ENCODE measurements around the gene ZNF132. TPM values are rescaled to one million over a fixed set of nuclear protein-coding genes. Genes with fewer than 3 reads are reported as not detected.
A peak's percentile ranks its signal among the peaks of the same experiment; 100 is the strongest.

ZNF132 gene
- total RNA-seq, 1 experiment from 2014 or later, result 1.5 TPM

- H3K27me3 ChIP-seq (ENCODE audit: insufficient read depth, low read depth), result no peaks in the 10 kb centered on the region
- H2AFZ ChIP-seq, result peak overlapping the region; percentile 90
- H3F3A ChIP-seq (ENCODE audit: insufficient read depth, low read depth), result peaks cover 3% of the 10 kb centered on the region; the same call in 1 of the 2 replicates
- peak overlapping the region; percentile 73 for H3K4me3 ChIP-seq
- peak overlapping the region; percentile 86 for H3K4me2 ChIP-seq
- H3K9me2 ChIP-seq (ENCODE audit: insufficient read depth), result no peaks in the 10 kb centered on the region
- POLR2A ChIA-PET (ENCODE audit: unreplicated experiment), result interaction anchor here (0.6 to 0.7 kb wide), 6 partner anchors 15 to 197 kb away, joined by 3 to 5 read pairs (median 4); partner anchors contain the start of genes ZNF324B and ZNF497
- intact Hi-C loops (cut with micrococcal nuclease; ENCODE audit: unreplicated experiment), result loop anchor here (2.0 to 5.0 kb wide), 2 partner anchors 47 to 58 kb away; partner anchors contain the start of genes ZNF324 and ZNF497
- CTCF ChIA-PET, result no interaction called here
- no TSS peak for BruUV-seq (replicated peaks)
- H3K27ac ChIP-seq, result no peak overlapping the region
- no peaks in the 10 kb centered on the region for H3K36me3 ChIP-seq (ENCODE audit: low read depth)
- peaks cover 12% of the 10 kb centered on the region for H3K4me1 ChIP-seq (replicated peaks; ENCODE audit: insufficient read depth)
- H3K9me3 ChIP-seq (ENCODE audit: insufficient read depth, low read depth), result no peaks in the 10 kb centered on the region
- 0 out of 2 replicates have a peak, but pooled peaks cover 13% of the 10 kb centered on the region for H3K79me2 ChIP-seq (ENCODE audit: low read depth)
- no peak for TF ChIP-seq CTCF (conservative IDR thresholded peaks at IDR 0.05)
- no peak for TF ChIP-seq EZH2 (IDR thresholded peaks at IDR 0.05; ENCODE audit: low read depth)
- no peaks in the 10 kb centered on the region for H4K20me1 ChIP-seq (ENCODE audit: insufficient read depth)
- no peak for DNase-seq
Measured at GRCh38 chr19:58409010-58409790, 30.8 kb downstream of the ZNF132 start.

GRCh38 chr19:58408152-58409009 lies 31.6 kb downstream of the ZNF132 start, which contains the start of gene ZNF584:
Gene ZNF584 (plus strand): TSS chr19:58408649. CDS start chr19:58409148, 499 bp downstream.
- H3F3A ChIP-seq (ENCODE audit: insufficient read depth, low read depth), result peaks cover 3% of the 10 kb centered on the region; the same call in 1 of the 2 replicates
- ChIA-PET POLR2A (ENCODE audit: unreplicated experiment) (interaction anchor here (0.6 to 0.7 kb wide), 6 partner anchors 14 to 1043 kb away, joined by 3 to 5 read pairs (median 4); partner anchors contain the start of genes ZNF324B and ZNF497), CTCF (no interaction called here)
- peak within 1 kb of the TSS; percentile 73 for H3K4me3 ChIP-seq
- H3K9me3 ChIP-seq (ENCODE audit: insufficient read depth, low read depth), result no peaks in the 10 kb centered on the region
- H3K36me3 ChIP-seq (ENCODE audit: low read depth), result no peaks in the 10 kb centered on the region
- intact Hi-C loops (cut with micrococcal nuclease; ENCODE audit: unreplicated experiment), result loop anchor here (1.0 to 5.0 kb wide), 4 partner anchors 27 to 58 kb away; partner anchors contain the start of genes ZNF324, ZNF324B, ZNF497 and ZNF837
- H3K27ac ChIP-seq, result peak within 1 kb of the TSS; percentile 9; the same call in 1 of the 2 replicates
- 0 out of 2 replicates have a peak, but pooled peaks cover 13% of the 10 kb centered on the region for H3K79me2 ChIP-seq (ENCODE audit: low read depth)
- H3K4me2 ChIP-seq, result peak within 1 kb of the TSS; percentile 86
- peak within 1 kb of the TSS; percentile 90 for H2AFZ ChIP-seq
- peaks cover 12% of the 10 kb centered on the region for H3K4me1 ChIP-seq (replicated peaks; ENCODE audit: insufficient read depth)
- no peaks in the 10 kb centered on the region for H3K9me2 ChIP-seq (ENCODE audit: insufficient read depth)
- BruUV-seq (replicated peaks), result no TSS peak
- TF ChIP-seq CTCF (conservative IDR thresholded peaks at IDR 0.05) (no peak), EZH2 (IDR thresholded peaks at IDR 0.05; ENCODE audit: low read depth) (no peak)
- H4K20me1 ChIP-seq (ENCODE audit: insufficient read depth), result no peaks in the 10 kb centered on the region
- H3K27me3 ChIP-seq (ENCODE audit: insufficient read depth, low read depth), result no peaks in the 10 kb centered on the region
- peak; percentile 76 to 91 for DNase-seq
